HG03439 (cell line): ENCODE measurements around the gene KDR.

Experiments used
- ATAC-seq: cut with Tn5 transposase; IDR thresholded peaks from one replicate; pipeline ENCODE4 v1.9.1; 2021; ENCODE audit warnings: mild to moderate bottlenecking, moderate library complexity; ENCODE audit not compliant: unreplicated experiment

KDR gene

GRCh38 chr4:55124322-55125076 is 896 bp downstream of the KDR start:
- ATAC-seq = no peak

GRCh38 chr4:55123791-55124190 is 1.6 kb downstream of the KDR start:
- ATAC-seq = no peak

- no peak for ATAC-seq
Measured at GRCh38 chr4:55122235-55122634, 3.2 kb downstream of the KDR start.

- ATAC-seq = no peak
Measured at GRCh38 chr4:55121246-55121645, 4.1 kb downstream of the KDR start.

GRCh38 chr4:55118397-55118796 is 7.0 kb downstream of the KDR start:
- no peak for ATAC-seq

GRCh38 chr4:55117511-55117910 is 7.9 kb downstream of the KDR start:
- ATAC-seq = no peak

- no peak for ATAC-seq
Measured at GRCh38 chr4:55116450-55116849, 8.9 kb downstream of the KDR start.

GRCh38 chr4:55111601-55112000 is 13.8 kb downstream of the KDR start:
- ATAC-seq = no peak

- no peak for ATAC-seq
Measured at GRCh38 chr4:55110131-55110530, 15.3 kb downstream of the KDR start.

- ATAC-seq = no peak
Measured at GRCh38 chr4:55107054-55107453, 18.3 kb downstream of the KDR start.

GRCh38 chr4:55103224-55103623 is 22.2 kb downstream of the KDR start:
- no peak for ATAC-seq

GRCh38 chr4:55099816-55100215 is 25.6 kb downstream of the KDR start:
- ATAC-seq = no peak

- ATAC-seq = no peak
Measured at GRCh38 chr4:55098456-55099204, 26.8 kb downstream of the KDR start.

- ATAC-seq = no peak
Measured at GRCh38 chr4:55096619-55097018, 28.8 kb downstream of the KDR start.

GRCh38 chr4:55096045-55096444 is 29.4 kb downstream of the KDR start:
- no peak for ATAC-seq

GRCh38 chr4:55092504-55092903 is 32.9 kb downstream of the KDR start:
- no peak for ATAC-seq

- no peak for ATAC-seq
Measured at GRCh38 chr4:55089916-55090315, 35.5 kb downstream of the KDR start.

GRCh38 chr4:55087913-55088260 is 37.5 kb downstream of the KDR start:
- no peak for ATAC-seq

- ATAC-seq = no peak
Measured at GRCh38 chr4:55087009-55087912, 38.1 kb downstream of the KDR start.

- ATAC-seq = no peak
Measured at GRCh38 chr4:55086578-55086977, 38.8 kb downstream of the KDR start.

- ATAC-seq = no peak
Measured at GRCh38 chr4:55083735-55084134, 41.7 kb downstream of the KDR start.

- no peak for ATAC-seq
Measured at GRCh38 chr4:55082756-55083155, 42.6 kb downstream of the KDR start.
